PFSK-1 (cell line): ENCODE measurements around the gene PRLHR.

Source experiments
- POLR2AphosphoS5 ChIP-seq: IDR thresholded peaks from 2 replicates; pipeline ENCODE4 v1.6.1; 2012; ENCODE audit warnings: low read depth, mild to moderate bottlenecking, control low read depth, low read length, moderate library complexity
- SIN3A ChIP-seq: IDR thresholded peaks from 2 replicates; pipeline ENCODE4 v1.6.1; 2012; ENCODE audit warnings: mild to moderate bottlenecking, low read length, moderate library complexity, borderline replicate concordance; ENCODE audit not compliant: insufficient read depth
- TAF1 ChIP-seq: IDR thresholded peaks from 2 replicates; pipeline ENCODE4 v1.6.1; 2012; ENCODE audit warnings: low read length, control low read depth, borderline replicate concordance; ENCODE audit not compliant: insufficient read depth
- TF ChIP-seq, protein P1 (sequence below), 2 experiments: IDR thresholded peaks; 2 replicates each; pipeline versions ENCODE4 v1.6.1 to v1.8.0; 2011 to 2012; ENCODE audit warnings: low read depth in 2 of 2, low read length in 2 of 2, control low read depth in 1 of 2, inconsistent platforms in 1 of 2, mild to moderate bottlenecking in 1 of 2, moderate library complexity in 1 of 2; ENCODE audit not compliant: insufficient read depth in 1 of 2

DNA sequence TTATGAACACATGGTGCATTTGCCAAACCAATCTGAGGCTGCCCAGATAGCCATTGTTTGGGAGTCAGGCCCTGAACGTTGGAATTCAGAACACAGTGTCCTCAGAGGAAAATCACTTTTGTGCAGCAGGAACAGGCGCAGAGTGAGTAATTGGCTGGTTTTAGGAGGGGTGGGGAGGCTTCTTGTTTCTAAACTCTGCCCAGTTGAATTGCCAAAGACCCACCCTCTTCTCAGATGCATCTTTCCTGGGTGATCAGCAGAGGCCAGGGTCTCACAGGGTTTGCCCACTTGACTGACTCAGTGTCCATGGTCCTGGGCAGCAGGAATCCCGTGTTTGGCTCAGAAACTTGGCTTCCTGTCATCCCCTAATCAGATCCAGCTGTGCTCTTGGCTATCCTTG, 24.3 kb downstream of the PRLHR start:
- TF ChIP-seq SIN3A (no peak), TAF1 (no peak), POLR2AphosphoS5 (no peak)
- TF ChIP-seq, protein P1, sequence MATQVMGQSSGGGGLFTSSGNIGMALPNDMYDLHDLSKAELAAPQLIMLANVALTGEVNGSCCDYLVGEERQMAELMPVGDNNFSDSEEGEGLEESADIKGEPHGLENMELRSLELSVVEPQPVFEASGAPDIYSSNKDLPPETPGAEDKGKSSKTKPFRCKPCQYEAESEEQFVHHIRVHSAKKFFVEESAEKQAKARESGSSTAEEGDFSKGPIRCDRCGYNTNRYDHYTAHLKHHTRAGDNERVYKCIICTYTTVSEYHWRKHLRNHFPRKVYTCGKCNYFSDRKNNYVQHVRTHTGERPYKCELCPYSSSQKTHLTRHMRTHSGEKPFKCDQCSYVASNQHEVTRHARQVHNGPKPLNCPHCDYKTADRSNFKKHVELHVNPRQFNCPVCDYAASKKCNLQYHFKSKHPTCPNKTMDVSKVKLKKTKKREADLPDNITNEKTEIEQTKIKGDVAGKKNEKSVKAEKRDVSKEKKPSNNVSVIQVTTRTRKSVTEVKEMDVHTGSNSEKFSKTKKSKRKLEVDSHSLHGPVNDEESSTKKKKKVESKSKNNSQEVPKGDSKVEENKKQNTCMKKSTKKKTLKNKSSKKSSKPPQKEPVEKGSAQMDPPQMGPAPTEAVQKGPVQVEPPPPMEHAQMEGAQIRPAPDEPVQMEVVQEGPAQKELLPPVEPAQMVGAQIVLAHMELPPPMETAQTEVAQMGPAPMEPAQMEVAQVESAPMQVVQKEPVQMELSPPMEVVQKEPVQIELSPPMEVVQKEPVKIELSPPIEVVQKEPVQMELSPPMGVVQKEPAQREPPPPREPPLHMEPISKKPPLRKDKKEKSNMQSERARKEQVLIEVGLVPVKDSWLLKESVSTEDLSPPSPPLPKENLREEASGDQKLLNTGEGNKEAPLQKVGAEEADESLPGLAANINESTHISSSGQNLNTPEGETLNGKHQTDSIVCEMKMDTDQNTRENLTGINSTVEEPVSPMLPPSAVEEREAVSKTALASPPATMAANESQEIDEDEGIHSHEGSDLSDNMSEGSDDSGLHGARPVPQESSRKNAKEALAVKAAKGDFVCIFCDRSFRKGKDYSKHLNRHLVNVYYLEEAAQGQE (IDR thresholded peaks at IDR 0.05; ENCODE audit: insufficient read depth in 1 of 2, low read depth in 2 of 2, low read length in 2 of 2) = peak in 1 of 2 experiments; percentile 31; a peak in 1 of 4 replicates
